K562 (cell line): ENCODE measurements around the gene PKLR. TPM values are rescaled to one million over a fixed set of nuclear protein-coding genes. Genes with fewer than 3 reads are reported as not detected.
A peak's percentile ranks its signal among the peaks of the same experiment; 100 is the strongest.

ENCODE experiments used
- BRF2 ChIP-seq: IDR thresholded peaks from 3 replicates; pipeline ENCODE4 v1.6.1; 2011; ENCODE audit warnings: borderline replicate concordance, mild to moderate bottlenecking; ENCODE audit not compliant: insufficient read length, insufficient read depth
- FOXA3 ChIP-seq, 2 experiments: fragments of 450-650 bp in 1 of 2; sonication (generic) in 1 of 2; formaldehyde crosslinking; IDR thresholded peaks in 1 of 2; conservative IDR thresholded peaks in 1 of 2; 2 replicates each; pipeline versions ENCODE4 v1.4.0 to v1.8.0; 2020 to 2022; ENCODE audit warnings: mild to moderate bottlenecking in 2 of 2, missing genetic modification reagents in 1 of 2
- GTF2E2 ChIP-seq: fragments of 200-800 bp; sonication (Bioruptor generic); IDR thresholded peaks from 2 replicates; pipeline ENCODE4 v1.6.1; 2016; ENCODE audit warnings: missing genetic modification characterization, missing compliant biosample characterization
- HDAC2 ChIP-seq: fragments of 450-650 bp; IDR thresholded peaks from 2 replicates; pipeline ENCODE4 v1.6.1; 2016; ENCODE audit warnings: mild to moderate bottlenecking
- JUN ChIP-seq, 2 experiments: sonication (generic) in 1 of 2; formaldehyde crosslinking in 1 of 2; IDR thresholded peaks; 2 replicates each; pipeline versions ENCODE4 v1.6.1 to v1.8.0; 2012 to 2022; ENCODE audit warnings: borderline replicate concordance in 2 of 2, mild to moderate bottlenecking in 2 of 2, improper control_type of control experiment in 1 of 2, low read depth in 1 of 2, low read length in 1 of 2, missing genetic modification reagents in 1 of 2
- NRF1 ChIP-seq, 2 experiments: fragments of 450-650 bp; IDR thresholded peaks in 1 of 2; conservative IDR thresholded peaks in 1 of 2; 2 replicates each; pipeline ENCODE4 v1.6.1; 2014; ENCODE audit warnings: mild to moderate bottlenecking in 2 of 2
- TSHZ1 ChIP-seq: fragments of 250-450 bp; sonication (Bioruptor Pico); IDR thresholded peaks from 2 replicates; pipeline ENCODE4 v1.4.0; 2020; ENCODE audit warnings: mild to moderate bottlenecking, moderate library complexity
- ZFPM2 ChIP-seq: fragments of 250-450 bp; sonication (Bioruptor Pico); IDR thresholded peaks from 2 replicates; pipeline ENCODE4 v1.5.1; 2022; ENCODE audit warnings: mild to moderate bottlenecking
- polyA plus RNA-seq, 8 experiments: library from polyadenylated mRNA; depleted of rRNA in 4 of 8; stranded (reverse) in 5 of 8; unstranded in 3 of 8; fragments of >200 nt; fragmentation: Nextera tagmentation in 2 of 8; fragmentation: Illumina TruSeq in 1 of 8; extraction: Ambion mirVana in 2 of 8; extraction: Trizol in 1 of 8; gene quantifications; 2 replicates each; pipeline versions ENCODE4 v1.2.1 to v1.2.3, GENCODE V29; 2011 to 2014; ENCODE audit warnings: inconsistent platforms in 1 of 8, missing spikeins in 1 of 8
- total RNA-seq, 7 experiments: library from RNA; depleted of rRNA in 6 of 7; stranded (reverse); fragments of >200 nt in 6 of 7; fragmentation: Illumina TruSeq in 2 of 7; extraction: Trizol in 2 of 7; gene quantifications; 2 replicates each; pipeline versions ENCODE4 v1.2.1 to v1.2.3, GENCODE V29; 2011 to 2021; ENCODE audit warnings: low replicate concordance in 1 of 7
- TF ChIP-seq, protein P1 (sequence below): fragments of 450-650 bp; IDR thresholded peaks from 2 replicates; pipeline ENCODE4 v1.6.1; 2016; ENCODE audit warnings: mild to moderate bottlenecking
- TF ChIP-seq, protein P2 (sequence below): fragments of 450-650 bp; IDR thresholded peaks from 2 replicates; pipeline ENCODE4 v1.6.1; 2017; ENCODE audit warnings: antibody characterized with exemption, mild to moderate bottlenecking

PKLR gene
- total and polyA plus RNA-seq, 9 of the 15 experiments (the other 6 are each of a cell fraction or from before 2014, with no cell fraction given) = 10.7 to 78.4 (median 38.2) TPM

- TF ChIP-seq TSHZ1 (CRISPR knock-in tag) (no peak), HDAC2 (no peak), GTF2E2 (tag) (no peak), FOXA3 (CRISPR knock-in tag; conservative IDR thresholded peaks at IDR 0.05 in 1 of 2, IDR thresholded peaks at IDR 0.05 in 1 of 2) (no peak), BRF2 (no peak), NRF1 (conservative IDR thresholded peaks at IDR 0.05 in 1 of 2, IDR thresholded peaks at IDR 0.05 in 1 of 2) (no peak), JUN (IDR thresholded peaks at IDR 0.05; ENCODE audit: borderline replicate concordance, low read depth, low read length) (no peak), JUN (CRISPR knock-in tag; IDR thresholded peaks at IDR 0.05; ENCODE audit: borderline replicate concordance) (no peak), ZFPM2 (CRISPR knock-in tag) (no peak)
- TF ChIP-seq, protein P1, sequence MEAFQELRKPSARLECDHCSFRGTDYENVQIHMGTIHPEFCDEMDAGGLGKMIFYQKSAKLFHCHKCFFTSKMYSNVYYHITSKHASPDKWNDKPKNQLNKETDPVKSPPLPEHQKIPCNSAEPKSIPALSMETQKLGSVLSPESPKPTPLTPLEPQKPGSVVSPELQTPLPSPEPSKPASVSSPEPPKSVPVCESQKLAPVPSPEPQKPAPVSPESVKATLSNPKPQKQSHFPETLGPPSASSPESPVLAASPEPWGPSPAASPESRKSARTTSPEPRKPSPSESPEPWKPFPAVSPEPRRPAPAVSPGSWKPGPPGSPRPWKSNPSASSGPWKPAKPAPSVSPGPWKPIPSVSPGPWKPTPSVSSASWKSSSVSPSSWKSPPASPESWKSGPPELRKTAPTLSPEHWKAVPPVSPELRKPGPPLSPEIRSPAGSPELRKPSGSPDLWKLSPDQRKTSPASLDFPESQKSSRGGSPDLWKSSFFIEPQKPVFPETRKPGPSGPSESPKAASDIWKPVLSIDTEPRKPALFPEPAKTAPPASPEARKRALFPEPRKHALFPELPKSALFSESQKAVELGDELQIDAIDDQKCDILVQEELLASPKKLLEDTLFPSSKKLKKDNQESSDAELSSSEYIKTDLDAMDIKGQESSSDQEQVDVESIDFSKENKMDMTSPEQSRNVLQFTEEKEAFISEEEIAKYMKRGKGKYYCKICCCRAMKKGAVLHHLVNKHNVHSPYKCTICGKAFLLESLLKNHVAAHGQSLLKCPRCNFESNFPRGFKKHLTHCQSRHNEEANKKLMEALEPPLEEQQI = no peak
- TF ChIP-seq, protein P2, sequence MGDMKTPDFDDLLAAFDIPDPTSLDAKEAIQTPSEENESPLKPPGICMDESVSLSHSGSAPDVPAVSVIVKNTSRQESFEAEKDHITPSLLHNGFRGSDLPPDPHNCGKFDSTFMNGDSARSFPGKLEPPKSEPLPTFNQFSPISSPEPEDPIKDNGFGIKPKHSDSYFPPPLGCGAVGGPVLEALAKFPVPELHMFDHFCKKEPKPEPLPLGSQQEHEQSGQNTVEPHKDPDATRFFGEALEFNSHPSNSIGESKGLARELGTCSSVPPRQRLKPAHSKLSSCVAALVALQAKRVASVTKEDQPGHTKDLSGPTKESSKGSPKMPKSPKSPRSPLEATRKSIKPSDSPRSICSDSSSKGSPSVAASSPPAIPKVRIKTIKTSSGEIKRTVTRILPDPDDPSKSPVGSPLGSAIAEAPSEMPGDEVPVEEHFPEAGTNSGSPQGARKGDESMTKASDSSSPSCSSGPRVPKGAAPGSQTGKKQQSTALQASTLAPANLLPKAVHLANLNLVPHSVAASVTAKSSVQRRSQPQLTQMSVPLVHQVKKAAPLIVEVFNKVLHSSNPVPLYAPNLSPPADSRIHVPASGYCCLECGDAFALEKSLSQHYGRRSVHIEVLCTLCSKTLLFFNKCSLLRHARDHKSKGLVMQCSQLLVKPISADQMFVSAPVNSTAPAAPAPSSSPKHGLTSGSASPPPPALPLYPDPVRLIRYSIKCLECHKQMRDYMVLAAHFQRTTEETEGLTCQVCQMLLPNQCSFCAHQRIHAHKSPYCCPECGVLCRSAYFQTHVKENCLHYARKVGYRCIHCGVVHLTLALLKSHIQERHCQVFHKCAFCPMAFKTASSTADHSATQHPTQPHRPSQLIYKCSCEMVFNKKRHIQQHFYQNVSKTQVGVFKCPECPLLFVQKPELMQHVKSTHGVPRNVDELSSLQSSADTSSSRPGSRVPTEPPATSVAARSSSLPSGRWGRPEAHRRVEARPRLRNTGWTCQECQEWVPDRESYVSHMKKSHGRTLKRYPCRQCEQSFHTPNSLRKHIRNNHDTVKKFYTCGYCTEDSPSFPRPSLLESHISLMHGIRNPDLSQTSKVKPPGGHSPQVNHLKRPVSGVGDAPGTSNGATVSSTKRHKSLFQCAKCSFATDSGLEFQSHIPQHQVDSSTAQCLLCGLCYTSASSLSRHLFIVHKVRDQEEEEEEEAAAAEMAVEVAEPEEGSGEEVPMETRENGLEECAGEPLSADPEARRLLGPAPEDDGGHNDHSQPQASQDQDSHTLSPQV = peak; percentile 62; the same call in 1 of the 2 replicates
Measured at GRCh38 chr1:155301342-155301841, at the start of gene PKLR (continued).
